DMS53 treated with DMSO at 0.1 percent for 48 hours (cell line): ENCODE data around the gene SERPING1.

Experiments used
- DNase-seq: peaks from one replicate; lab custom pipeline; 2025; ENCODE audit not compliant: unreplicated experiment; lab: John Stamatoyannopoulos, UW

Gene SERPING1

DNA sequence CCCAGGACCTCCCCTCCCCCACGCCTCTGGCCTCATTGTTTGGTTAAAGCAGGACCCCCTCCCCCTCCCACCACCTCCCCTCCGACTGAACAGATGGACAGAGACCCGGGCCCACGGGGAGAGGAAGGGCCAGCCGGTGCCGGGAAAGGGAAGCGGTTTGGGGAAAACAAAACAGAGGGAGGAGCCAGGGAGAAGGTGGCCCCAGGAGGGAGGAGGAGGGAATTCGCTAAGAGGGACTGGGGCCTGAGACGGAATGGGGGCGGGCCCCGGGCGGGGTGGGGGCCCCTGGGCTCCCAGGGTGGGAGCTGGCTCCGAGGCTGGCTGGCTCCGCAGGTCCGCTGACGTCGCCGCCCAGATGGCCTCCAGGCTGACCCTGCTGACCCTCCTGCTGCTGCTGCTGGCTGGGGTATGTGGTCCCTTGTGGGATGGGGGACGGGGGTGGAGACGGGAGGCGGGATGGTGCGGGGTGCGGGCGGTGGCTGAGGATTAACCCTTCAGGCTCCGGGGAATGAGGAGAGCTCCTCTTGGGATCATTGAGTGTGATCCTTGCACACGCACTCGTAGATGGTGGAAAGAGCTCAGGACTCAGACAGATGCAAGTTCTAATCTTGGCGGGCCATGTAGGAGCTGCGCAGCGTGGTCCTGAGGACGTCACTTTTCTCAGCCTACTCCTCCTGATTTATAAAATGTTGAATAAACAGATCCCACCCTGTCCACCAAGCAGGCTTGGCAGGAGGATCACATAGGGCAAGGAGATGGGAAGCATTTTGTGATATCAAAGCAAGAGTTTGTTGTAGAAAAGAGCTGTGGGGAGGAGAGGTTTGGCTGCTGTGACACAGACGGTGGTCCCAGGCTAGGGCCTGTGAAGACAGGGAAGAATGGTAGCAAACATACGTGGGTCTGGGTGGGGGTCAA lies 688 bp downstream of the SERPING1 start:
- no peak for DNase-seq

DNA sequence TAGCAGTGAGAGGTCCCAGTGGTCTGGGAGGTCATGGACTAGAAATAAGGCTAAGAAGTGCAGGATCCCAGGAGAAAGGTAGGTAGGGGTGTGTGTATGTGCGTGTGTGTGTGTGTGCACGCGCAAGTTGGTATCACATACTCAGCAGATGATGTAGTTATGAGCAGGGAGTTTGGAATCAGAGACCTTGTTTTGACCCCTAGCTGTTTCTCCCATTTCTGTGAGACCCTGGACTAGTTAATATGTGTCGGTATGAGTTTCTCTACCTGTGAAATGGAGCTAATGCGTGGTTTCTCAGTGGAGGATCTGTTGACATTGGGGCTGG lies 1.3 kb downstream of the SERPING1 start:
- no peak for DNase-seq

DNA sequence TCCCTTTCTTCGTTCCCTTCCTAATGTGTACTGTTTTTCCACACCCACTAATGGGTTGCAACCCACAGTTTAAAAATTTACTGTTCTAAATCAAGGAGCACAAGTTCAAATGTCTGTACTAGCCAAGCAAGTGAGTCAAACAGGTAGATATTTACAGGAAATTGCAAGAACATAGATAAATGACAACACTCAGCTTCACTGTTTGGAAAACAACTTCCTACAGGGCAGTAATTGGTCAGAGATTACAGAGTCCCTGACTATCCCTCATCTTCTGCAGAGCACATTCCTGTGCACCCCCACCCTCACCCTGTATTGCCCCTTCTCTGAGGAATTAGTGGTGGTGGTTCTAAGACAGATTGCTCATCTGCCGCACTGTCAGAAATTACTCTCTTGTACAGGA lies 1.9 kb downstream of the SERPING1 start:
- no peak for DNase-seq

DNA sequence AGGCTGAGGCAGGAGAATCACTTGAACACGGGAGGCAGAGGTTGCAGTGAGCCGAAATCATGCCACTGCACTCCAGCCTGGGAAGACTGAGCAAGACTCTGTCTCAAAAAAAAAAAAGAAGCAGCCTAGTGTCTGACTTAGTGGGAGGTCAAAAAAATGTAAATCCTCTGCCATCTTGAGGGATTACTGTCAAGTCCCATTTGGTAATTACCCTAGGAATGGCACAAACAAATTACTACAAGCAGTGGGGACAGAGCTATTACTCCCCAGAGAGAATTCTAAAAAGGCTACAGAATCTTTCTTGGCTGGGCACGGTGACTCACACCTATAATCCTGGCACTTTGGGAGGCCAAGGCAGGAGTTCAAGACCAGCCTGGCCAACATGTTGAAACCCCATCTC lies 3.8 kb downstream of the SERPING1 start:
- DNase-seq: no peak

DNA sequence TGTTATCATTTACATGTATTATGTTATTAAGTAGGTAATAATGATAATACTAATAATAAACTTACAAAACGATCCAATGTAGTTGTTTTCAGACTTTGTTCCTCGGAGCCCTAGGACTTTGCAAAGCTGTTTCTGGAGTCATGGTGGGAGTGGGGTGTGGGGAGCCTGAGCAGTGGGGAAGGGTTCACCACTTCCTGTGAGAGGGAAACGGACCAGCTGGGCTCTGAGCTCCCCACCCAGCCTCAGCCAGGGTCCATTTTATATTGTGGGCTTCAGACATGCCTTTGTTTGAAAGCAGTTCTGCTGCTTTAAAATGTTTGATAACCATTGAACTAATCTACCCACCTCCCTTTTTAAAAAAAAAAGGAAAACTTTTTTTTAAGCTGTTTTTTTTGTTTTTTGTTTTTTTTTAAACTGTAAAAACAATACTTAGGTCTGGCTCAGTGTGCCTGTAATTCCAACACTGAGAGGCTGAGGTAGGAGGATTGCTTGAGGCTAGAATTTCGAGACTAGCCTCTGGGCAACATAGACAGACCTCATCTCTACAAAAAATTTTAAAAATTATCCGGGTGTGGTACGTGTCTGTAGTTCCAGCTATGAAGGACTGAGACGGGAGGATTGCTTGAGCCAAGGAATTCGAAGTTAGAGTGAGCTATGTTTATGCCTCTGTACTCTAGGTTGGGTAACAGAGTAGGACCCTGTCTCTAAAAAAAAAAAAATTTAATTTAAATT lies 7.0 kb downstream of the SERPING1 start:
- DNase-seq: no peak

DNA sequence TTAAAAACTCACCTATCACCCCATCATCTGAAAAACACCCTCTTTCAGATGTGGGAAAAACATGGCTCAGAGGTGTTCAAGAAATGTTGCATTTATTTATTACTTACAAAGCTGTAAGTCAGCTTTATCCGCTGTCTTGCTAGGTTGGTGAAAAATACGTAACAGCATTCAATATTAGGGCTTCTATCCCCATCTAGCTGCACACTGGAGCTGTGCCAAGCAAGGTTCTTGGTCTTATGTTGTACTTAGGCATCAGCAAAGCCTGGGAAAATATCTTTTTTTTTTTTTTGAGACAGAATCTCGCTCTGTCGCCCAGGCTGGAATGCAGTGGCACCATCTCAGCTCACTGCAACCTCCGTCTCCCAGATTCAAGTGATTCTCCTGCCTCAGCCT lies 7.5 kb downstream of the SERPING1 start:
- no peak for DNase-seq

DNA sequence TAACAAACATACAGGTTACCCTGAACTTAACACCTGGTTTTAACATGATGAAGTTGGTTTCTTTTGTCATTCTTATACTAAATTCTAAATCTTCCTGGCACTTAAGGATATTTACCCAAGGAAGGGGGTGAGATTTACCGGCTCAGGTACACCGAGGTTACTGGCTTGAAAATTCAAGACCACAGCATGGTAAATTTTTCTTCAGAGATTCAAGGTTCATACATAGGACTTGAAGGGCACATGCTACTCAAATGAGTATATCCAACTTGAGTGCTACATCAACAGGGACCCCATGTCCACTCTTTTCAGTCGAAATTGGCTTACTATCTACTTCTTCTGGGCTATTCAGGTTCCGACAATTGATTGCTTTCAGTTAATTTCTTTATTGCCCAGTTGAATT lies 12.7 kb downstream of the SERPING1 start:
- DNase-seq: no peak

DNA sequence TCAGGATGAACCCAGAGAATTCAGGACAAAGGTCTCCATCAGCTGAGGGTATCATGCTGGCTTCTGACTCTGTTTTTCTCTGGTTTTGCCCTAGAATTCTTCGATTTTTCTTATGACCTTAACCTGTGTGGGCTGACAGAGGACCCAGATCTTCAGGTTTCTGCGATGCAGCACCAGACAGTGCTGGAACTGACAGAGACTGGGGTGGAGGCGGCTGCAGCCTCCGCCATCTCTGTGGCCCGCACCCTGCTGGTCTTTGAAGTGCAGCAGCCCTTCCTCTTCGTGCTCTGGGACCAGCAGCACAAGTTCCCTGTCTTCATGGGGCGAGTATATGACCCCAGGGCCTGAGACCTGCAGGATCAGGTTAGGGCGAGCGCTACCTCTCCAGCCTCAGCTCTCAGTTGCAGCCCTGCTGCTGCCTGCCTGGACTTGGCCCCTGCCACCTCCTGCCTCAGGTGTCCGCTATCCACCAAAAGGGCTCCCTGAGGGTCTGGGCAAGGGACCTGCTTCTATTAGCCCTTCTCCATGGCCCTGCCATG lies 16.8 kb downstream of the SERPING1 start:
- DNase-seq: no peak

DNA sequence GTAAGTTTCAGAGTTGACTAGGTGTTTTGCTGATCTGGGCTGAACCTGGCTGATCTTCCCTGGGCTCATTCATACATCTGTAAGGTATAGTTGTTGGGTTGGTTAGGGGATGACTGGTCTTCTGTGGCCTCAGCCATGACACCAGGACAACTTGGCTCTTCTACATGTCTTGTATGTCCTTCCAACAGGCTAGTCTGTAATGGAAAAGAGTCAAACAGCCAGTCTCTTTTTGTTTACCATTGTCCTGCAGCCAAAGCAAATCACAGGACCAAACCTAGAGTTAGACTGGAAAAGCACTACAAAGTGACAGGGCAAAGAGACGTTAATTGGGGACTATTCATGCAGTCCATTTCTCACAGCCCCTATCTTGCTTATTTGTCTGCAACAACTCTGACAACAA lies 17.8 kb downstream of the SERPING1 start:
- no peak for DNase-seq

DNA sequence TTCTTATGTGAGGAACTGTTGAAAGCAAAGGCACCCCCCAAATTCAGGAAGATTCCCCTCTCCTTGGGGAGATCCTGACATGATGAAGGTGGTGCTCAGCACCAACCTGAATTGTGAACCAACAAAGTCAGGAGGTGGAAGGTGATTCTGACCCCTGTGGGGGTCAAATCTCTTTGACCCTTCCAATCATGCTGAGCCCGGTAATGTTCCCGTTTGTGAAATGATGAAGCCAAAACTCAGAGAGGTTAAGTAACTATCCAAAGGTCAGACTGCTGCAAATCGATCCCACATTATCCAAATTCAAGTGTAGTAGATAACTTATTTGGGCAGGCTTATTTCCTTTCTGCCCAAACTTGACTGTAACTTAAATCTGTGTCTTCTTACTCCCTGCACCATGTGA lies 19.1 kb downstream of the SERPING1 start:
- no peak for DNase-seq

DNA sequence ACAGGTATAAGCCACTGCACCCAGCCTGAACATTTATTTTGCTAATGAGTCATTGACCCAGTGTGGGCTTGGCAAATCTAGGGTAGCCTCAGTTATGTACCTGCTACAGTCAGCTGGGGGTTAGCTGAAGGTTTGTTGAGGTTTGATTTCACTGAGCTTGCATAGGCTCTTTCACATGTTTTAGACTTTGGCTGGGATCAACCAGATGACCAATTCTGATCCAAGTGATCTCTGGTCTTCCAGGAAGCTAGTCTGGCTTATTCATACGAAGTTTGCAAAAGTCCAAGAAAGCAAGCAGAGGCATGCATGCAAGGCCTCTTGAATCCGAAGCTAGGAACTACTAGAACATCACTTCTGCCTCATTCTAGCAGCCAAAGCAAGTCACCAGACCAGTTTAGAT lies 21.0 kb downstream of the SERPING1 start:
- DNase-seq: no peak

DNA sequence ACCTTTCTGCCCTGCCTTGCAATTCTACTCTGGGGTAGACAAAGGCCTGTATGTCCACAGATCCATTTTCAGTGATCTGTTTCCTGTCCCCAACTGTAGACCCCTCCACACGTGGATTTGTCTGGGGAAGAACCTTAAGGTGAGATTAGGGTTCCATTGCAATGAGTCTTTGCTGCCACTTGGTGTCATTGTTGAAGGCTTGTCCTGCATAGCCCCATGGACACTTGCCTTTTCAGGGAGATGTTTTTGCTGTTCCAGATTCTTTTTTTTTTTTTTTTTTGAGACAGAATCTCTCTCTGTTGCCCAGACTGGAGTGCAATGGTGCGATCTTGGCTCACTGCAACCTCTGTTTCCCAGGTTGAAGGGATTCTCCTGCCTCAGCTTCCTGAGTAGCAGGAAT lies 21.8 kb downstream of the SERPING1 start:
- no peak for DNase-seq

DNA sequence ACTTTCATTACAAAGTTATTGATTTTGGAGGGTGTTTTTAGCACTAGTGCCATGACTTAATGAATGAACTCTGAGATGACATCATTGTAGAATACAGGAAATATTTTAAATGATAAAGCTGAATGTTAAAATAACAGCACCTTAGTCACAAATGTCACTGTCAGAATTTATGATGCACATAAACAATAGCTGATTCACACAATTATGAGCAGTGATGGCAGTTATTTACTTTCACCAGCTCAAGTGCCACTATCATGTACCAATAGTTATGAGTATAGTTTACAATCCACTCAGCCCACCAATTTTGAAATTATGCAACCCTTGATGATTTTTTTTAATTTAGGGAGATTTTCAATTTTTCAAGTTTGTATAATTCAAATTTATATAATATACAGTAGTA lies 23.0 kb downstream of the SERPING1 start:
- no peak for DNase-seq

DNA sequence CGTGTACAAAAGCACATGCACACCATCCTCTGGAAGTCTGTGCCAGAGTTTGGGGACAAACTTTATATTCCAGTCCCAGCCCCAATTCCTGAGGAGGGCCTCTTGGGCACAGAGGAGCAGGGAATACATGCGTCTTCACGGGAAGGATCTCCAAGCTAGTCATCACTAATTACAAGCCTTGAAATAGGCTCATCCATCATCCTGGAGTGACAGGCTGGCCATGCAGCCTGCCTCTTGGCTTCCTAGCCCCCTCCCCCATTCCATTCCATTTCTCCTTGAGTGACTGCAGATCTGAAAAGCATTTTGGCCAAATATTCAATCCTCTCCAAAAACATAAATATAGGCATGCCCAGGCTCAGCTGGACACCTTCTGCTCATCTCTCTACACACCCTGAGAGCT lies 24.8 kb downstream of the SERPING1 start:
- DNase-seq: no peak

DNA sequence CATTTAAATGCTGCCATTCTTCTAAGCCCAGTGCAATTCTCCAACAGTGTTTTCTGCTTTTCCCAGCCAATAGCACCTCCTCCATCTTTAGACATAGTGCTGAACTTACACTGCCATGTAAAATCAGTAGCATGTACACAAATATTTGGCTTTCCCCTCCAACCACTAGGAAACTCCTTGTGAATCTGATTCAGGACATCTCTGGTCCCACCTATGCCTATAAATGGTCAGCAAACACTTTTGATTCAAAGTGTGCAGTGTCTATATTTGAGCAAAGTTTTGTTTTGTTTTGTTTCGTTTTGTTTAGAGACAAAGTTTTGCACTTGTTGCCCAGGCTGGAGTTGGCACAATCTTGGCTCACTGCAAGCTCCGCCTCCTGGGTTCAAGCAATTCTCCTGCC lies 27.4 kb downstream of the SERPING1 start:
- no peak for DNase-seq

DNA sequence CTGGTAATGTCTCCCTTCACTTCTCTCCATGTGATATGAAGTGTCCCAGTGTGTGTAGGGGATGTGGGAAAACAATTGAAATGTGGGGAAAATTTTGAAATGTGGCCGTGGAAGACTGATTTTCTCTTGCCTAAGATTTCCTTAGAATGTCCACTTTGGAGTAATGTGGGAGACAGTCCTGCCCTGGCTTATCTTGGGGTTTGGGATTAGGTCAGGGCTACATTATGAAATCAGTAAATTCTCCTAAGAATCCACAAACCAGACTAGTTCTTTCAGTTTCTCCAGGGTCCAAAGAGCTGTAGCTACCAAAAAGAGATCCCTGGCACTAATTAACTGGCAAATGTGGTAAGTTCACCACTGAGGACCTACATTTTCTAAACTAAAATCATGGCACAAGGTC lies 29.4 kb downstream of the SERPING1 start:
- DNase-seq: no peak

DNA sequence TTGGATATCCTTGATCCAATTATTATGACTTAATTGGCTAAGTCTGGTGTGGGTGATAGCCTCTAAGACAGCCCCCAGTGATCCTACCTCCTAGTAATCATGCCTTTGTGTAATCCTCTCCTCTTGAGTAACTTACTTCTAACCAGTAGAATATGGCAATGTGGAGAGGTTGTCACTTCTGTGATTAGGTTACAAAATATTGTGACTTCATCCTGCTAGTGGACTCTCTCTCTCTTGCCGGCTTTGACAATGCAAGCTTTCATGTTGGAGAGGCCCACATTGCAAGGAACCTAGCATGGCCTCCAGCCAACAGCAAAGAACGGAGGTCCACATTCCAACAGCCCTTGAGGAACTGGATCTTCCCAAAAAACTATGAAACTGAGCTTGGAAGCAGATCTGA lies 32.7 kb downstream of the SERPING1 start:
- DNase-seq: no peak

DNA sequence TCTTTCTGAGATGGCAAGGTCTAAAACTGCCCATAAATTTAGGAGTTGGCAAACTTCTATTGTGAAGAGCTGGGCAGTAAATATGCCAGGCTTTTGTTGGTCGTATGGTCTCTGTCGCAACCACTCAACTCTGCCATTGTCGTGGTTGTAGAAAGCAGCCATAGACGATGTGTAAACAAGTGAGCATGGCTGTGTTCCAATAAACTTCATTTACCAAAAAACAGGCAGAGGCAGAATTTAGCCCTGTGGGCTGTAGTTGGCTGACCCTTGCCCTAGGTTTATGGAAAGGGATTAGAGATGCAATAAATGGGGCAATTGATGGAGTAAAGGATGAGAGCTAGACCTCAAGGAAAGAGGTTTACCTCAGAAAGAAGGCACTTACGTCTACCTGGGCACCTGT lies 34.6 kb downstream of the SERPING1 start:
- no peak for DNase-seq

DNA sequence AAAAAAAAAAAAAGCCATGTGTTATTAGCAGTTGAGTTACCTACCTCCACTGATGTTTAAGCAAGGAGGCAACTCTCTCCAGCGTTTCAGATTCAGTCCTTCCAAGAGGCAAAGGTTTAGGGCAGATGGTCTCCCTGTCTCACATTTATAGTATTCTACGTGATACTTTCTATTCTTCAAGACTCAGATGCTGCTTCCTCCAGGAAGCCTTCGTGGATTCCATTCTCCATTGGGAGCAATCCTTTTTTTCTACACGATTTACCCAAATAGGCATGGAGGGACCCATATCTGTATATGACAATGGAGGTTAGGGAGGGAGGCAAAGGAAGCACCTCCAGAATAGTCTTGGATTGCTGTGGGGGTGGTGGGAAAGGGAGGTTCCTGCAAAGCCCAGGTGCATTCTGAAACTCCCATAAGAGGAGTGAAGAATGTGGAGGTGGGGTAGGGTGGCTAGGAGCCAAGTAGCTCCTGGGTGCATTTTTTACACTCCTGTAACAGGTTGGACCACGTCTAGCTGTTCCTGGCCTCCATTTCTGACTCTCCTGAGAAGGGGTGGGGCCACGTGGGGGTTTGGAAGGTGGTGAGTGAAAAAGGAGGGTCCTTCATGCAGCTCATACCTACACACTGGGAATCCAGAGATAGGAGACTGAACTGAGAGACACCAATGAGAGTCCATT lies 36.0 kb downstream of the SERPING1 start:
- no peak for DNase-seq

DNA sequence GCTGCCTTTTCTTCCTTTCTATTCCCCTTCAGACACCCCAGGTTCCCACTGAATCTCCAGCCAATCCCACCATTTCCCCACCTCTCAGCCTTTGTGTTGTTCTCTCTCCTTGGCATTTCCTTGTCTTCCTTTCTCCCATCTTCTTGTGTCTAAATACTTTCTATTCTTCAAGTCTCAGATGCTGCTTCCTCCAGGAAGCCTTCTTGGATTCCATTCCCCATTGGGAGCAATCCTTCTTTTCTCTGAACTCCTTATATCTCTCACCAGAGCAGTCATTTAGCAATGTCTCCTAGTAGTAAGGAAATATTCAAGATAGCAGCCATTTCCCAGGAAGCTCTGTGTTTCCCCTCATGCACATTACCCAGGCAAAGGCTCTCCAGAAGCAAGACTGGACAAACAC lies 36.8 kb downstream of the SERPING1 start:
- DNase-seq: no peak

DNA sequence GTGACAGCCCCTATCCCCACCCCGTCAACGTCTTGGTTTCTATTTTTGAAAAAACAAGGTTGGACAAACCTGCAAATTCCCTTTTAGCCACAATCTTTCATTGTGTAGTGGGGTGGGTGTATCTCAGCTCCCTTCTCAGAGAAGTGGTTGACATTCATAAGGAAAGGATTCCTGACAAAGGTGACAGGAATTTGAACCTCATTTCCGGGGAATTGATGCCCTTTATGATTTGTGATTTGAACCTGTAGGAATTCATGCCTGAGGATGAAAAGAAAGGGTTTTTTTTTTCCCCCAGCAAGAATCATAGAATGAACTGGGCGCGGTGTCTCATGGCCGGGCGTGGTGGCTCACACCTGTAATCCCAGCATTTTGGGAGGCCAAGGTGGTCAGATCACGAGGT lies 37.8 kb downstream of the SERPING1 start:
- DNase-seq: no peak

DNA sequence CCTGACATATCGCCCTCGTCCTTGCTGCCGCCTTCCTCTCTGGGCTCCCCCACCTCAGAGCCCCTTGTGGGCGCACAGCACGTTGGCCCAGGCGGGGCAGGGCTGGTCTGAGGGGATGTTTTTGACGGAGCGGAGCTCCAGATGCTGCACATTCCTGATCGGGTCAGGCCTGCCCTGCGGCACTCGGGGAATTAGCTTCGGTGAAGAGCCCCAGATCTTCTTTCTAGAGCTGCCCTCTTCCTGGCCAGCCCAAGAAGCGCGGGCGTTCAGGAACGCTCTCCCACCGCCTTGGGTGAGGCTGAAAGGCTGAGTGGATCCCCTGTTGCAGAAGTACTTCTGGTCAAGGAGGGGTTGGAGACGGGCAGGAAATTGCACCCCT lies 40.1 kb downstream of the SERPING1 start:
- no peak for DNase-seq
